GM19043 (cell line): ENCODE results near the gene CACNG1.
"Not testable (repeated sequence)": the region's sequence is repeated elsewhere in the genome, so short reads cannot be mapped to it uniquely, and the experiment has no call there.

ENCODE experiments used
- ATAC-seq: cut with Tn5 transposase; IDR thresholded peaks from one replicate; pipeline ENCODE4 v1.9.1; 2021; ENCODE audit warnings: low read depth; ENCODE audit not compliant: unreplicated experiment

CACNG1 gene

DNA sequence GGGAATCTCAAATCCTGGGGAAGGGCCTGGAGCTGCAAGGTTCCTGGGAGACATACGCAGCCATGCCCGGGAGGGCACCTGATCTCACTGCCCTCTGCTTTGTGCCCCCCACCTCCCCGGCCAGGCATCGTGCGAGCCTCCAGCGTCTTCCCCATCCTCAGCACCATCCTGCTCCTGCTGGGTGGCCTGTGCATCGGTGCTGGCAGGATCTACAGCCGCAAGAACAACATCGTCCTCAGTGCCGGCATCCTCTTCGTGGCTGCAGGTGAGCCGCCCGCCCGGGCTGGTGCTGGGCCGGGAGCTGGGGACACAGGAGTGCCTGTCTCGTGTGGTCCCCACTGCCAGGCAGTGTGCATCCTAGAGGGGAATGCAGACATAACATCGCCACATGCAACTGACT, 19.6 kb upstream of the CACNG1 start:
- ATAC-seq: no peak

DNA sequence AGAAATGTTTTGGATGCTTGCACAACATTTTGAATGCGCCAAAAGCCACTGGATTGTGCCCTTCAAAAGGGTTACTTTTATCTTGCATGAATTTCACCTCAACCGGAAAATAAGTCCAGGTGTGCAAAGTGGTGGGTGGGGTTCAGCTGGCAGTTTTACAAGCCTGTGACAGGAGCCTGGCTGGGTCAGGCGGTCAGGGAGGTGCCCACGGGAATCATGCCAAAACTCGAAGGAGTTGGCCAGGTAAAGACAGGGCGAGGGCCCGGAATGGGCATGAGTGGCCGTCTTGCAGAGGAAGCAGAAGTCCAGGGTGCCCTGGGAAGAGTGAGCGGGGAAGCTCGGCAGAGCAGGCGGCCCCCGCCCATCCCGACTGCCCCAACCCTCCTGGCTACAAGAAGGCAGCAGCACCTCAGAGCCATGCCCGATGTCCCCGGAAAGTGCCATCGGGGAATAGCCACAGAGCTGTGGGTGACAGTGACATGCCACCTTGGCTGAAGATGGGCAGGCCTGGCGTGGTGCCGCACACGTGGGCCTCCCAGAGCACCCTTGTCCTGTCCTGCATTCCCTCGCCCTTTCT, 19.1 kb upstream of the CACNG1 start:
- no peak for ATAC-seq

DNA sequence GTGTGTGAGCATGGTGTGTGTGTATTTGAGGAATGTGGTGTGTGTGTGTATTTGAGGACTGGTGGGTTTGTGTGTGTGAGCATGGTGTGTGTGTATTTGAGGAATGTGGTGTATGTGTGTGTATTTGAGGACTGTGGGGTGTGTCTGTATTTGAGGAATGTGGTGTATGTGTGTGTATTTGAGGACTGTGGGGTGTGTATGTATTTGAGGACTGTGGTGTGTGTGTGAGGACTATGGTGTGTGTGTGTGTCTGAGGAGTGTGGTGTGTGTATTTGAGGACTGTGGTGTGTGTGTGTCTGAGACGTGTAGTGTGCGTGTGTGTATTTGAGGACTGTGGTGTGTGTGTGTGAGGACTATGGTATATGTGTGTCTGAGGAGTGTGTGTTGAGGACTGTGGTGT, 18.0 kb upstream of the CACNG1 start:
- no peak for ATAC-seq

DNA sequence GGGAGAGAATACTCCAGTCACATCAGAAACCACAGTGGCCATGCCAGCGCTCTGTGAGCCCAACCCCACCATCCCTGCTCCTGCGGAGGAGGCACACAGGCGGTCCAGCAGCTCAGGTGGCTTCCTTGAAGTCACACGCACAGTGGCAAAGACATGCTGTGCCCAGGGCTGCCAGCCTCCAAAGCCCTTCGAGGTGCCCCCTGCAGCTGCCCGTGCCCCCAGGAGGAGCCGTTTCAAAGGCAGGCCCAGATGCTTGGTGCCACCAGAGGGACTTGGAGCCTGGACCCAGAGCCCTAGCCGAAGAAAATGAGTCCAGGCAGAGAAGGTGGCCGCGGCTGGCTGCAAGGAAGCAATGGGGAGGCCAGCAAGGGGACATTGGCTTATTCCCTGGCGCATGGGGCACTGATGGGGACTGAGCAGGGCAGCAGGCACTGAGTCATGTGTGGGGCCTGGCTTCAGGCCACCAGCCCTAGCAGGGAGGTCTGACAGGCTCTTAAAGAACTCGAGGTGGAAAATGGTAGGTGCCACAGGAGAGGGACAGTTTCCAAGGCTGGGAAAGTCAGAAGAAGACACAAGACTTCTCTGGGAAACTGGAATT, 17.2 kb upstream of the CACNG1 start:
- no peak for ATAC-seq

DNA sequence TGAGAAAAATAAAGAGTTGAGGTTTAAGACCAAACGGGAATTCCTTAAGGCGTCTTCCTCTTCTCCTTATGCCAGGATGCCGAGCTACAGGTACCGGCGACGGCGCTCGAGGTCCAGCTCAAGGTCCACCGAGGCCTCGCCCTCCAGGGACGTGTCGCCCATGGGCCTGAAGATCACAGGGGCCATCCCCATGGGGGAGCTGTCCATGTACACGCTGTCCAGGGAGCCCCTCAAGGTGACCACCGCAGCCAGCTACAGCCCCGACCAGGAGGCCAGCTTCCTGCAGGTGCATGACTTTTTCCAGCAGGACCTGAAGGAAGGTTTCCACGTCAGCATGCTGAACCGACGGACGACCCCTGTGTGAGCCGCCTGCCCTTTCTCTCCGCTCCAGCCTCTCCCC, 13.7 kb upstream of the CACNG1 start:
- ATAC-seq: no peak

DNA sequence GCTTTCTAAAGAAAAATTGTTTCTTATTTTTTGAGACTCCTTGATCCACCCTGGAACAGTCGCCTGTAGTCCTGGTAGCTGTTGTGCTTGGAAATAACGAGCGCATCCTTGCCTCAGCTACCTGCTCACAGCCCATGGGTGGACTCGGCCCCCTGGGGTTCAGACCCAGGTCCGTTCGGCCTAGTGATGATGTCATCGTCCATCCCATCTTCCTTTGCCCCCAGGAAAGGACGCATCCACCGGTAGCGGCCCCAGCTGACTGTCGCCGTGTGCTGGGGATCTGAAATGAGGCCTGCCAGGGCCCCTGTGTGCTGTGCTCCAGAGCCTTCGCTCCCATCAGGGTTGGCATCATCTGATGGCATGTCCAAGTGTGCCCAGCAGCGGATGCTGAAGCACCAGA, 12.0 kb upstream of the CACNG1 start:
- no peak for ATAC-seq

DNA sequence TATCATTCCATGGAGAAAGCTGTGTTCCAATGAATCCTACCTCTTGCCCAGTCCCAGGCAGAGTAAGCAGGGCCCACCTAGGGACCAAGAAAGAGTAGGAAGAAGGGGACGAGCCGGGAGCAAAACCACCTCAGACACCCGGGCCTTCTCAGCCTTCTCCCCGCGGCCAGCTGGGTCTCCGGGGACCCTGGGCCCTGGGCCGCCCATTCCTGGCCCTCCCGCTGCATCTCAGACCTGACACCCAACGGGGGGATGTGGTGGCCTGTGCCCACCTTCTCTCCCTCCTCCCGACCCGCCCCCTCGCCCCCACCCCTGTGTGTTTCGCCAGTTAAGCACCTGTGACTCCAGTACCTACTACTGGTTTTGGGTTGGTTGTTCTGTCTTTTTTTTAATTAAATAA, 11.4 kb upstream of the CACNG1 start:
- no peak for ATAC-seq

DNA sequence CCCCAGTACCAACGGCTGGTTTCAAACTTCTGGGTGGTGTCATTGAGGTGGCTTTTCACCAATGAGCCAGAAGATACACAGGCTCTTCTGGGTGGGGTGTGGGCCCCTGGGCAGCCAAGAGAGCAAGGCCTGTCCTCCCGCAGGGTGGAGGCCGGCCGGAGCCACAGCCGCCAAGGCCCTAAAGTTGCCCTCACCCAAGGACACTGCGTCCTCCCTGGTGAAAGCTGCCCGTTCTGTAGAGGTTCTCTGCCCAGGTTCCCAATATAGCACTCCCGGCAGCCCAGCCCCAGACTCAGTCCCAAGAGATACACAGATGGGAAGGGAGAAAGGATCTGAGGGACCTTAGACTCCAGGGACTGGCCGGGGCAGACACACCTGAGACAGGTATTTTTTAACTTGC, 10.7 kb upstream of the CACNG1 start:
- ATAC-seq: no peak

DNA sequence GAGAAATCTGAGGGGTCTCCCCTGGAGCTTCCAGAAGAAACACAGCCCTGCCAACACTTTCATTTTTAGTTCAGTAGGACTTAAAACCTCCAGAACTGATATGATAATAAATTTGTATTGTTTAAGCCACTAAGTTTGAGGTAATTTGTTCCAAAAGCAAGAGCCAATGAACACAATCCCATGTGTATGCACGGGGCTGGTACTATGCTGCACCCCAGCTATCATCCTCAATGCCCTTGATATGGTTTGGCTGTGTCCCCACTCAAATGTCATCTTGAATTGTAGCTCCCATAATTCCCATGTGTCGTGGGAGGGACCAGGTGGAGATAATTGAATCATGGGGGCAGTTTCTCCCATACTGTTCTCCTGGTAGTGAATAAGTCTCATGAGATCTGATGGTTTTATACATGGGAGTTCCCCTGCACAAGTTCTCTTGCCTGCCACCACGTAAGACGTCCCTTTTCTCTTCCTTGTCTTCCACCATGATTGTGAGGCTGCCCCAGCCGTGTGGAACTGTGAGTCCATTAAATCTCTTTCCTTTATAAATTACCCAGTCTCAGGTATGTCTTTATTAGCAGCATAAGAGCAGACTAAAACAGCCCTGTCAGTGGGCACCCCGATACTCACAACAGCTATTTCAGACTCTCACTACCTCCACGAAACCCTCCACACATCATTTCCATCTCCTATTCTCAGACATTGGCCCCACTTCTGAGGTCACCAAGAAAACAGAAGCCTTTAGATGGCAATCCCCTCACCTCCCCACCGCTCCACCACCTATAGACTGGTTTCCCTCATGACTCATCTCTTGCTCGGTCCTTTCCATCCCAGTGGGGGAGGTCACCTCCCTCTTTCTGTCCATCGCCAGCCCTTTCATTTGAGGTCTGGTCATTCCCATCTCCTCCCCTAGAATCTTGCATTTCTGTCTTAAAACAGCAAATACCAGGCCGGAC, 8.9 kb upstream of the CACNG1 start:
- ATAC-seq: no peak

DNA sequence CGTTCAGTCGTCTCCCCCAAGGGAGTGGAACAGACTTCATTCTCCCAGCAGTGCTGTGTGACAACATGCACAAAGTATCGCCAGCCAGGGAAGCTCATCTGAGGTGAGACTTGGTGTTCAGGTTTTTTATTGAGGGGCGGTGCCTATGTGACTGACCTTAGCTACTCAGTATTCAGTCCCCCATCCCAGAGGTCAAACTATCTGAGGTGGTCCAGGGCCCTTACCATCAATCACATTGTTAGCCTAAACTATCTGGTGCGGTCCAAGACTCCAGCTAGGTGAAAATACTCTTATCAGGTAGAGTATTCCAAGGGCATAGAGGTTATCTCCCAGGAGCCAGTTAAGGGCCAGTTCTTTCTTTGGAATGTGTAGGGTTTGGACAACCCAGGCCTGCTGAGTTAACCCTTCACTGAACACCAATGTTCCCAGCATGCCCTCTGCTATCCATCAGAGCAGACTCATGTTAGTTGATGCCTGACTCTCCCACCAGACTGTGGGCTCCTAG, 5.4 kb upstream of the CACNG1 start:
- ATAC-seq: no peak

DNA sequence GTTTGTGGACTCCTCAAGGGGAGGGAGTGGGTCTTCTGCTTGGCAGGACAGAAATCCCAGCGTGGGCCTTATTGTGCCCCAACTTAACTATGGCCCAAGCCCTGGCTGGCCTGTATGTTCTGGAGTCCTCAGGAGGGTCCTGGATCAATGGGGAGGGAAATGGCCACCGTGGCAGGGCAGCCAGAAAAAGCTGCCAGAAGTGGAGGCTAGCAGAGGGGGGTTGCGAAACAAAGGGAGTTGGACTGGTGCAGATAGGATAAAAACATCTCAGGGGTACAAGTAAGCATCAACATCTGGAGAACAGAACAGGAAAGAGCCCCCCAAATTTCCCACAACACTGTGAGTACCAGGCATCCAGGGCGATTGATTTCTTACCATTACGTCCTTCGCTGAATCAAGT, 3.7 kb upstream of the CACNG1 start:
- ATAC-seq: no peak

DNA sequence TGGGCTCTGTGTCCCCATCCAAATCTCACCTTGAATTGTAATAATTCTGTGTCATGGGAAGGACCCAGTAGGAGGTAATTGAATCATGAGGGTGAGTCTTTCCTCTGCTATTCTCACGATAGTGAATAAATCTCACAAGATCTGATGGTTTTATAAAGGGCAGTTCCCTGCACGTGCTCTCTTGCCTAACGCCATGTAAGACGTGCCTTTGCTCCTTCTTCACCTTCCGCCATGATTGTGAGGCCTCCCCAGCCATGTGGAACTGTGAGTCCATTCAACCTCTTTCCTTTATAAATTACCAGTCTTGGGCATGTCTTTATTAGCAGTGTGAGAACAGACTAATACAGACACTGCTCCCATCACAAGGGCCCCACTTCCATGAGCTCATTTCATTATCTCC, 3.2 kb upstream of the CACNG1 start:
- not testable (repeated sequence) for ATAC-seq

DNA sequence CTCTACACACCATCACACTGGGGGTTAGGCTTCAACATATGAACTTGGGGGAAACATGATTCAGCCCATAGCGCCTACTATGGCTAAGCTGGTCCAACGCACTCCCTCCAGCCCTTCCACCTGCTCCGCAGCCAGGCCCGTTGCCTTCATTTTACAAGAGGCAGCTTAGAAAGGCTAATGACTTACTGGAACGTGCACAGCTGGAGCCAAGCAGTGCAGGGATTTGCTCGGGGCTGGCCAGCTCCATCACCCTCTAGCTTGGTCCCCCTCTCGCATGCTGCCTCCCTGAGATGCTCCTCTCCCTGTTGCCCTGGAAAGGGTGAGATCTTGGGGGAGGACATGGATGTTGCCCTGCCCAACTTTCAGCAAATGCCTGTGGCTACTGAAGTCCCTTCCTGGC, 2.8 kb upstream of the CACNG1 start:
- no peak for ATAC-seq

DNA sequence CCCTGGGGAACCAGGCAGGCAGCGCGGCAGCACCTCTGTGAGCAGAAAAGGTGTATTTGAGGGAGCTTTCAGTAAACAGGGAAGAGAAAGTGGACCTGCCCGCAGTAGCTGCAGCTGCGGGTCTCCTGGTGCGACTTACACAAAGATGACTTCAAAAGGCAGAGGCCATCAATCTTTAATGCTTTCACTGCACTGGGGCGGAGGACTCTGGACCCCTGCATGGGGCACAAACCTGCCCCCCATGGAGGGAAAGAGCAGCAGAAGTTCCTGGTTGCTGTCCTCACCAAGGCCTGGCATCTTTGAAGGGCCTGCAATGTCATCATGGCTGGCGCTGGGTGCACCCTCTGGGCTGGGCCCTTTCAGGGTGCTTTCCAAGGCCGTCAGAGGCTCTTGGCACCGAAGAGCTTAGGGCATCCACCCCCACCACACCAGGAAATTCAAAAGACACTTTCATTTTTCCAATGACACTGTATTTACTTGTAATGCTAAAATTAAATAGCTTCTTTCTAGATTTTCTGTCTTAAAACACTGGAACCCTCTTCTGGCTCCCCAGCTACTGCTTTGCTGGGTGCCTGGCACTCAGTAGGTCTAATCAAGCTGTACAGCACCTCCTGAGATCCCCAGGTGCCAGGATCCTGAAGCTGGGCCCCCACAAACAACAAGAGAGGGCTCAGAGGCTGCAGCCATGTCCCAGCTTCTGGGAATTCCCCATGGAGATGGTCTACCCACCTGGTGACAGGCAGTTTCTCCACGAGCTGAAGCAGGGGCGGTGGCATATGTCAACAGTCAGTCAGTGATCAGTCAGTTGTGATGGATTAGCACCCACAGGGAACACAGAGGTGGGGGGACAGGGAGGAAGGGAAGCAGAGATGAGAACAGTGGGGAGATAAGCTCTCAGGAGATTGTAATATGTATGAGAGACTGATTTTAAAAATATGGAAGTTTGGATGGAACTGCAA, 2.1 kb upstream of the CACNG1 start:
- ATAC-seq: no peak

DNA sequence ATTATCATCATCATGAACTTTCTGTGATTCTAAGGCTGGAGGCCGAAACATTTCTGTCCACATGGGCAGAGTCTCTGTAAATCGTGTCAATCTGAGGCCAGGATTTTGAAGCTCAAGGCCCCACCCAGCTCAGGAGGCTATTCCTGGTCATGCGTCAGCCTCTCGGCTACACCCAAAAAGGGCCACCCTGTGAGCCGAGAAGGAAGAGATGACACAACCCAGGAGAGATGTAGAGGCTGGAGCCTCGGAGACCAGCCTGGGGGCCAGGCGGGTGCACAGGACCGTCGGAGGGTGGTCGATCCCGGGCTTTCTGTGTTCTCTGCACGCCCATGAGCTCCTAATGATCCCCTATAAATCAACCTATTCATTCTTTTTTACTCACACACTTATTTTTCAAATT, 1.1 kb upstream of the CACNG1 start:
- ATAC-seq: no peak

DNA sequence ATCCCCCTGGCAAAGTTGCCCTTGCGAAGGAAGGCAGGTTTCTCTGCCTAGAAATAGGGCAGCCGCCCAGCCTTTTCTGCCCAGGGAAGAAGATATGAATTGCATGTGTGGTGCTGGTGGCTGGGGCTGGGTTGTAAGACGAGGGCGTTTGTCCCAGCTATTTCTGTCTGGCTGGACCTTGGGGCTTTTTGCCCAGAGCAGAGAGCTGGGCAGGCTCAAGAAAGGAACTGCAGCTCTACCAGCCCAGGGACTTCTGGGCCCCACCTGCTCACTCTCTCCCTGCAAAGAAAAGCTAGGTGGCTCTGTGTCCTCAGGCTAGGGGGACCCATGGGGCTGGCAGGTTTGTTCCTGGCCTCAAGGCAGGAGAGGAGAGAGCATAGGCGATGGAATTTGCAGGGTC, 586 bp downstream of the CACNG1 start:
- ATAC-seq: no peak

DNA sequence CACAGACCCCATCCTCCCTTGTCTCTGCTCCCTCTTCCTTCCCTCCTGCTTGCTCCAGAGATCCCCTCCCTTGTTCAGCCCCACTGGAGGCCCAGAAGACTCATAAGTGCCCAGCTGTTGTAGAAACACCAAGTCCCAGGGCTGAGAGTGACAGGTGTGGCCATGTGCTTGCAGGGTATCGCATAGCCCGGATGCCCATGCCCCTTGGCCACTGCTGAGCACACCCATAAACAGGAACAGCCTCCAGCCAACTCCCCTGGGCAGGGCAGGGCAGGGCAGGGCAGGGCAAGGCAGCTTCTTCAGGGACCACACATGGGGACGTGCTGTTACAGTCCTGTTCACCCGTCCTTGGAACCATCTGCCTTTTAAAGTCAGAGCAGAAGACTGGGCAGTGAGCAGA, 2.0 kb downstream of the CACNG1 start:
- no peak for ATAC-seq

DNA sequence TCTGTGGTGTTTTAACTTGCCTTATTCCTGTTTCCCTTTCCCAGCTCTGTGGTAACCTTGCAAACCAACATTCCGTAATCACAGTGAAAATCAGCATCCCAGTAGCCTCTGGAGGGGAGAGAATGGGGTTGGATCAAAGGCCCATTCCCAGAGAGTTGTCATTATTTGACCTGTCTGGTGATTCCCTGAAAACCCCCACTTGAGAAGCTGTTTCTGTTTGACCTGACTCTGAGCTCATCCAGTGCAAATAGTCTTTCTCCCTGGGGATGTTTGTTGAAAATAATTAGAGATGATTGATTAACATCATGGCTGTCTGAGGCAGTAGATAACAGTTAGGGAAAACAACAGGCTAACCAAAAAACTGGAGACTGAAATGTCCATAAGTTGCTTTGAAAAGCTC, 3.0 kb downstream of the CACNG1 start:
- no peak for ATAC-seq

DNA sequence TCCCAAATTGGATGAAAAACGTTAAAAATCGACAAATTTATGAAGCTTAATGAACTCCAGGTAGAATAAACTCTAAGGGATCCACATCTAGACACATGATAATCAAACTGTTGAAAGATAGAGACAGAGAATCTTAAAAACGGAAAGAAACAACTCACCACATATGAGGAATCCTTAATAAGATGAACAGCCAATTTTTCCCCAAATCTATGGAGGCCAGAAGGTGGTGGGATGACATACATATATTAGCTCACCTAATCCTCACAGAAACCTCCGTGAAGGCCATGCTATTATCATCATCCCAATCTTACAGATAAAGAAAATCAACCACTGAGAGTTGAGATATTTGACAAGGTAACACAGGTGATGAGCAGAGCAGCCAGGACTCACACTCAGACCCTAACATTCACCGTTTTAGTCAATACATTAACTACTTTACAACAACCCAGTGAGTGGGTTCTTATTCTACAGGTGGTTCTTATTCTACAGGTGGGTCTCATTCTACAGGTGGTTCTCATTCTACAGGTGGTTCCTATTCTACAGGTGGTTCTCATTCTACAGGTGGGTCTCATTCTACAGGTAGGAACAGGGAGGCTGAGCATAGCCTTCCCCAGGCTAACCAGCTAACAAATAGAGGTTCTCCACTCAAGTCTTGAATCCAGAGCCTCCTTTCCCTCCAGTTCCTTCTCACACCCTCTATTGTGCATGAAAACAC, 4.8 kb downstream of the CACNG1 start:
- ATAC-seq: no peak

DNA sequence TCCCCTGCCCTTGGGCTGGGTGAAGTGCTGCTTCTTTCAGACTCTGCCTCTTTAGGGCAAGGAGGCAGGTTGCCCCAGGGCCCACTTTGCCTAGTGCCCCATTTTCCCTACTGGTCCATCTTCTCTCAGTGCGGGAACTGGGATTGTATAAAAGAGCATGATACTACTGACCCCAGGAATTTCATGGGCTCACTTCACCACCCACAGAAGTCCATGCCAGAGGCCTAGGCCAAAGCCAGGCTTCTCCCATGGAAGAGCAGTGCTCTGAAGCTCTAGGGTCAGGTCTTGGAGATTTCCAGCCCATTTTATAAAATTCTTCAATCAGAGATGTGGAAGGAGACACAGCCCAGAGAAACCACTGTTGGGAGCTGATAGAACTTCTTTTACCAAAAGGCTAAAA, 5.7 kb downstream of the CACNG1 start:
- ATAC-seq: no peak
